CD4-positive, alpha-beta memory T cell (primary cell): ENCODE results near the gene RNASEH1. TPM values are rescaled to one million over a fixed set of nuclear protein-coding genes. Genes with fewer than 3 reads are reported as not detected.

Source experiments
- CTCF ChIA-PET: fragments of 350-600 bp; sonication (Branson Sonifier 250); formaldehyde crosslinking; loops from one replicate; lab custom pipeline; 2021; ENCODE audit warnings: inconsistent platforms; ENCODE audit not compliant: partially characterized antibody; lab: Charles Lee
- POLR2A ChIA-PET: fragments of 350-600 bp; sonication (Branson Sonifier 250); formaldehyde crosslinking; loops from one replicate; lab custom pipeline; 2021; ENCODE audit not compliant: partially characterized antibody; lab: Charles Lee
- DNase-seq, 5 donors: peaks; one replicate each; pipeline versions ENCODE4 v3.0.0 to v3.0.0-alpha.2; 2020 to 2022; ENCODE audit warnings: mixed read lengths in 1 of 5
- H3K27ac ChIP-seq: one replicate; pipeline ENCODE4 v1.7.0; 2013; ENCODE audit warnings: low read depth, low read length
- H3K27me3 ChIP-seq: 2 replicates; pipeline ENCODE4 v1.7.0; 2013; ENCODE audit warnings: mild to moderate bottlenecking, low read length, moderate library complexity; ENCODE audit not compliant: insufficient read depth
- H3K36me3 ChIP-seq: 2 replicates; pipeline ENCODE4 v1.7.0; 2013; ENCODE audit warnings: mild to moderate bottlenecking, low read length, moderate library complexity; ENCODE audit not compliant: insufficient read depth
- H3K4me1 ChIP-seq: 2 replicates; pipeline ENCODE4 v1.7.0; 2013; ENCODE audit warnings: mild to moderate bottlenecking, low read length, moderate library complexity; ENCODE audit not compliant: insufficient read depth
- H3K4me3 ChIP-seq, 2 donors: one replicate each; pipeline ENCODE4 v1.7.0; 2013; ENCODE audit warnings: low read length in 2 of 2, mild to moderate bottlenecking in 1 of 2
- H3K9me3 ChIP-seq, 2 donors: one replicate each; pipeline ENCODE4 v1.7.0; 2013; ENCODE audit warnings: low read length in 2 of 2, control low read depth in 1 of 2; ENCODE audit not compliant: control insufficient read depth in 1 of 2
- H3K27ac Mint-ChIP-seq, 7 donors: one replicate each; pipeline ENCODE4 v1.8.0; 2020 to 2021; ENCODE audit warnings: mixed read lengths in 7 of 7, mild to moderate bottlenecking in 6 of 7, inconsistent platforms in 3 of 7, moderate library complexity in 3 of 7
- H3K27me3 Mint-ChIP-seq, 2 donors: one replicate each; pipeline ENCODE4 v1.8.0; 2020 to 2021; ENCODE audit warnings: mixed read lengths in 2 of 2
- H3K36me3 Mint-ChIP-seq, 2 donors: one replicate each; pipeline ENCODE4 v1.8.0; 2020 to 2021; ENCODE audit warnings: mixed read lengths in 2 of 2, inconsistent platforms in 1 of 2, mild to moderate bottlenecking in 1 of 2
- H3K4me1 Mint-ChIP-seq, 4 donors: one replicate each; pipeline ENCODE4 v1.8.0; 2020 to 2021; ENCODE audit warnings: mixed read lengths in 4 of 4, mild to moderate bottlenecking in 1 of 4
- H3K4me3 Mint-ChIP-seq, 8 donors: one replicate each; pipeline ENCODE4 v1.8.0; 2020 to 2021; ENCODE audit warnings: mixed read lengths in 8 of 8, mild to moderate bottlenecking in 7 of 8, moderate library complexity in 6 of 8, inconsistent platforms in 3 of 8
- H3K9me3 Mint-ChIP-seq, 8 donors: one replicate each; pipeline ENCODE4 v1.8.0; 2020 to 2021; ENCODE audit warnings: mixed read lengths in 8 of 8, mild to moderate bottlenecking in 5 of 8, inconsistent platforms in 3 of 8, moderate library complexity in 1 of 8
- intact Hi-C: fragments of 100-400 bp; cut with micrococcal nuclease; formaldehyde crosslinking; loops from one replicate; pipeline ENCODE4 v1.15.1; 2023
- polyA plus RNA-seq, 2 donors: library from polyadenylated mRNA; unstranded; fragments of 300-500 nt; fragmentation: Illumina TruSeq; gene quantifications; one replicate each; pipeline ENCODE4 v1.2.3, GENCODE V29; 2021
- total RNA-seq, 2 experiments: library from RNA; stranded (reverse); gene quantifications; one replicate each; pipeline ENCODE4 v1.2.3, GENCODE V29; 2021

Gene RNASEH1
- total and polyA plus RNA-seq, 4 experiments from 2014 or later = 22.0 to 43.1 (median 27.3) TPM

DNA sequence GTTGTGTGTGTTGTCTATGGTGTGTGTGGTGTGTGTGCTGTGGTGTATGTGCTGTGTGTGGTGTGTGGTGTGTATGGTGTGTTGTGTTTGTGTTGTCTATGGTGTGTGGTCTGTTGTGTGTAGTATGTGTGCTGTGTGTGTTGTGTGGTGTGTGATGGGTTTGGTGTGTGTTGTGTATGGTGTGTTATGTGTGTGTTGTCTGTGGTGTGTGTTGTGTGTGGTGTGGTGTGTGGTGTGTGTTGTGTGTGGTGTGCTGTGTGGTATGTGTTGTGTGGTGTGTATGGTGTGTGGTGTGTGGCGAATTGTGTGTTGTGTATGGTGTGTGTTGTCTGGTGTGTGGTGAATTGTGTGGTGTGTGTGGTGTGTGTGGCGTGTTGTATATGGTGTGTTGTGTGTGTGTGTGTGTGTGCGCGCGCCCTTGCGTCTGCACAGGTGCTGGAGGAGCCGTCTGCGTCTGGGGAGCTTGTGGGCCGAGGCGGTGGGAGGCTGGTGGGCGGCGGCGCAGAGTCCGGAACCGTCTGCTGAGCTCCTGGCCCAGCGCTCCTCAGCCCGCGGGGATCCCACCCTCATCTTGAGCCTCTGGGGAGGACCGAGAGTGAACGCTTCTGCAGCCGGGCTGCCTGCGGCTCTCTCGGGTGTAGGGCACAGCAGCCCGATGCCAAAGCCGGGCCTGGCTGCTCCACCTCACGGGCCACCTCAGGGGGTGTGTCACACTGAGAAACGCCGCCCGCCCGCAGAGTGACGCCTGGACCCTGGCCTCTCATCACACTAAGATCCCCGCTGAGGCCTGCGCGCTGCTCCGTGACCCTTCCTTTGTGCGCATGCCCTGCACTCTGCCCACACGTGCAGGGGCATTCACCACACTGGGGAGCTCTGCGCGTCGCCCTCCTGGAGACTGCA, 30.0 kb downstream of the RNASEH1 start:
- Histone ChIP-seq H3K4me3 (no peak overlapping the region), H3K27ac (no peak overlapping the region), H3K9me3 (no peaks in the 10 kb centered on the region), H3K4me1 (no peaks in the 10 kb centered on the region), H3K36me3 (no peaks in the 10 kb centered on the region), H3K27me3 (no peaks in the 10 kb centered on the region)
- H3K27me3 Mint-ChIP-seq = no peaks in the 10 kb centered on the region
- no peak overlapping the region for H3K27ac Mint-ChIP-seq
- no peaks in the 10 kb centered on the region for H3K4me1 Mint-ChIP-seq
- ChIA-PET CTCF (no interaction called here), POLR2A (no interaction called here)
- H3K36me3 Mint-ChIP-seq = no peaks in the 10 kb centered on the region
- H3K9me3 Mint-ChIP-seq = no peaks in the 10 kb centered on the region
- intact Hi-C loops = no loop called here
- H3K4me3 Mint-ChIP-seq = no peak overlapping the region
- DNase-seq = no peak

DNA sequence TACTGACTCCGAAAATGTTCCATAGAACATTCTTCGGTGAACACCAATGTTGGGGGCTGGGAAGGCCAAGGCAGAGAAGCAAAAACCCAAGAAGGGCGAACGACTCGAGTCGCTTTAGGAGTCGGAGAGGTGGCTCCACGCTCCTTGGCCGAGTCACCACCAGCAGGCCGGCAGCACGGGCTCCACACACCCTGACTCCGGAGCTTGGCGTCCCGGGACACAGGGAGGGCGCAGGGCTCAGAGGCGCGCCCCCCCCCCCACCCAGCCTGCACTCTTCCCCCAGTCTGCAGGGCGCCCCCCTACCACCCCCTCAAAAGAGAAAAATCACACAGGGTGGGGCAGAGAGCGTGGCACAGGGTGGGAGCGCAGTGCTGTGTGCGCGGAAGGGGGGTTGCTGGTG, 31.3 kb downstream of the RNASEH1 start:
- Mint-ChIP-seq H3K36me3 (no peaks in the 10 kb centered on the region), H3K27me3 (no peaks in the 10 kb centered on the region), H3K4me1 (peaks cover under 1 to 1% (median 1%) of the 10 kb centered on the region in 4 donors), H3K9me3 (no peaks in the 10 kb centered on the region), H3K4me3 (no peak overlapping the region), H3K27ac (no peak overlapping the region)
- no peak for DNase-seq
- Histone ChIP-seq H3K27me3 (no peaks in the 10 kb centered on the region), H3K9me3 (no peaks in the 10 kb centered on the region), H3K4me1 (no peaks in the 10 kb centered on the region), H3K36me3 (no peaks in the 10 kb centered on the region), H3K27ac (no peak overlapping the region), H3K4me3 (no peak overlapping the region)
- ChIA-PET CTCF (no interaction called here), POLR2A (no interaction called here)
- intact Hi-C loops = no loop called here

DNA sequence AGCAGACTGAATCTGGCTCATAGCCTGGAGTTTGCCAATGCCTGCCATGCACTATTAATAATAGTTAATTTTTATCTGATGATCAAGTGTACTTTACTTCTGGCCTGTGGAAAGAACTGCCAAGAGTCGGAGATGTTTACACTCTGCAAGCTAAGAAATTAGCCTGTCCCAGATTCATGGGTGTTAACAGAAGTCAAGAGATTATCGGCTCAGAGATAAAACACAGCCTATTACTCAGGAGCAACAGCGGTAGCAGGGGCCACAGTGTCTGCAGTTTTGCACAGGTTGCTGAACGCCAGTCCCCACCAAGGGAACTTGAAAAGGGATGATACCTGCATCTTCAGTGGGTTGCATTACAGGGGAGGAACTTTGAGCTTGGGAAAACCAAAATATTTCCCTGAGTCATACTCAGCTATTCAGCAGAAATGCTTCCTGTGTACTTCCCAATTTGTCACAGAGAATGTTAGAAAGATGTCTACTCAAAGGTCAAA, 34.5 kb downstream of the RNASEH1 start:
- peaks cover 19 to 29% (median 23%) of the 10 kb centered on the region in 4 donors for H3K4me1 Mint-ChIP-seq
- ChIA-PET POLR2A (no interaction called here), CTCF (no interaction called here)
- Histone ChIP-seq H3K4me1 (peaks cover 16% of the 10 kb centered on the region), H3K27ac (no peak overlapping the region), H3K36me3 (no peaks in the 10 kb centered on the region), H3K4me3 (no peak overlapping the region), H3K27me3 (no peaks in the 10 kb centered on the region), H3K9me3 (no peaks in the 10 kb centered on the region)
- intact Hi-C loops = no loop called here
- no peak overlapping the region for H3K4me3 Mint-ChIP-seq
- no peak for DNase-seq
- peaks cover 0 to 6% of the 10 kb centered on the region in 2 donors for H3K36me3 Mint-ChIP-seq
- H3K27me3 Mint-ChIP-seq = no peaks in the 10 kb centered on the region
- H3K27ac Mint-ChIP-seq = no peak overlapping the region
- H3K9me3 Mint-ChIP-seq = peaks cover 0 to 2% (median 0%) of the 10 kb centered on the region in 8 donors

DNA sequence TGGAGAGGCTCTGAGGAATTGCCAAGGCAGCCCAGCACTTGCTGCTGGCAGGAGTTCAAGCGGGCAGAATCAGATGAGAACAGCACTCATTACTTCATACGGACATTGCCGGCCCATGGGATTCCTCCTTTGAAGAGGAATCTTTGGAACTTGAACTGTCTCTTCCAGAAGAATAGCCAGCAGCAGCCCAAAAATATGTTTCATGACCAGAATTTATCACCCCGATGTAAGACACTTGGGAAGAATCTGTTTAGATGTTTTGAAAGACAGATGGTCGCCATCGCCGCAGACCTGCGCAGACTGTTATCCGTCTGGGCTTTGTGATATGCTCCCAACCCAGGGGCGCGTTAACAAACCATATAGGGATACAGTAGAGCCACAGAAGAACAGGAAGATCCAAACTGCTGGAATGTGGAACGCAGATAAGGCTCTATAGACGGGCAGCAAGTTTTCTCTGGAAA, 35.1 kb downstream of the RNASEH1 start:
- Mint-ChIP-seq H3K9me3 (peaks cover 0 to 2% (median 0%) of the 10 kb centered on the region in 8 donors), H3K4me1 (peaks cover 22 to 34% (median 26%) of the 10 kb centered on the region in 4 donors), H3K27me3 (no peaks in the 10 kb centered on the region), H3K27ac (peak overlapping the region in 1 of 7 donors; percentile 33), H3K36me3 (peaks cover 0 to 7% of the 10 kb centered on the region in 2 donors), H3K4me3 (no peak overlapping the region)
- H3K4me1 ChIP-seq = peaks cover 19% of the 10 kb centered on the region
- no peak overlapping the region for H3K27ac ChIP-seq
- CTCF ChIA-PET = no interaction called here
- H3K9me3 ChIP-seq = no peaks in the 10 kb centered on the region
- POLR2A ChIA-PET = interaction anchor here (0.5 kb wide), 1 partner anchor 22 kb away, joined by 3 read pairs; no protein-coding TSS in a partner anchor
- no peaks in the 10 kb centered on the region for H3K36me3 ChIP-seq
- H3K4me3 ChIP-seq = no peak overlapping the region
- H3K27me3 ChIP-seq = no peaks in the 10 kb centered on the region
- no peak for DNase-seq
- intact Hi-C loops = no loop called here

DNA sequence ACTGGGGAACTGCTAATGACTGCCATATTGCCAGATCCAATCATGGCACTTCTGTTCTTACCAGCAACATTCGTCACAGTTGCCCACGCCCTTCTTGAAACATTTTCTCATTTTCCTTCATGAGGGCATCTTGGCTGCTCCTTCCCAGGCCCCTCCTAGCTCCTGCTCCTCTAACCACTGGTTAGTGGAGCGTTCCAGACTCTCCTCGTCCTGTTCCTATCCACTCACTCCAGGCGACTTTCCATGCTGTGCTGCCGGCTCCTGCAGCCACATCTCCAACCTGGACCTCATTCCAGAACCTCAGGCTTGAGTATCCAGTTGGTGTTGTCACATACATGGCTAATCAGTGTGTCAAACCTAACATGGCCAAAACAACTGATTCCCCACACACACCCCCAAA, 37.5 kb downstream of the RNASEH1 start:
- Mint-ChIP-seq H3K9me3 (peaks cover 0 to 3% (median 2%) of the 10 kb centered on the region in 8 donors), H3K27me3 (no peaks in the 10 kb centered on the region), H3K4me3 (peak overlapping the region; percentile 80 to 97 (median 94)), H3K36me3 (peaks cover 5 to 12% of the 10 kb centered on the region in 2 donors), H3K27ac (peak overlapping the region; percentile 67 to 99 (median 92)), H3K4me1 (peaks cover 25 to 41% (median 33%) of the 10 kb centered on the region in 4 donors)
- ChIA-PET CTCF (interaction anchor here (1.0 to 1.4 kb wide), 3 partner anchors 38 to 97 kb away, joined by 3 to 5 read pairs (median 3); no protein-coding TSS in a partner anchor), POLR2A (interaction anchor here (1.4 to 4.7 kb wide), 4 partner anchors 24 to 142 kb away, joined by 3 to 62 read pairs (median 29); partner anchors contain the start of genes EIPR1, RNASEH1, RPS7 and TRAPPC12)
- H3K4me3 ChIP-seq = no peak overlapping the region
- H3K27ac ChIP-seq = no peak overlapping the region
- no peaks in the 10 kb centered on the region for H3K9me3 ChIP-seq
- H3K27me3 ChIP-seq = no peaks in the 10 kb centered on the region
- DNase-seq = no peak
- intact Hi-C loops = no loop called here
- H3K4me1 ChIP-seq = peaks cover 23% of the 10 kb centered on the region
- no peaks in the 10 kb centered on the region for H3K36me3 ChIP-seq

DNA sequence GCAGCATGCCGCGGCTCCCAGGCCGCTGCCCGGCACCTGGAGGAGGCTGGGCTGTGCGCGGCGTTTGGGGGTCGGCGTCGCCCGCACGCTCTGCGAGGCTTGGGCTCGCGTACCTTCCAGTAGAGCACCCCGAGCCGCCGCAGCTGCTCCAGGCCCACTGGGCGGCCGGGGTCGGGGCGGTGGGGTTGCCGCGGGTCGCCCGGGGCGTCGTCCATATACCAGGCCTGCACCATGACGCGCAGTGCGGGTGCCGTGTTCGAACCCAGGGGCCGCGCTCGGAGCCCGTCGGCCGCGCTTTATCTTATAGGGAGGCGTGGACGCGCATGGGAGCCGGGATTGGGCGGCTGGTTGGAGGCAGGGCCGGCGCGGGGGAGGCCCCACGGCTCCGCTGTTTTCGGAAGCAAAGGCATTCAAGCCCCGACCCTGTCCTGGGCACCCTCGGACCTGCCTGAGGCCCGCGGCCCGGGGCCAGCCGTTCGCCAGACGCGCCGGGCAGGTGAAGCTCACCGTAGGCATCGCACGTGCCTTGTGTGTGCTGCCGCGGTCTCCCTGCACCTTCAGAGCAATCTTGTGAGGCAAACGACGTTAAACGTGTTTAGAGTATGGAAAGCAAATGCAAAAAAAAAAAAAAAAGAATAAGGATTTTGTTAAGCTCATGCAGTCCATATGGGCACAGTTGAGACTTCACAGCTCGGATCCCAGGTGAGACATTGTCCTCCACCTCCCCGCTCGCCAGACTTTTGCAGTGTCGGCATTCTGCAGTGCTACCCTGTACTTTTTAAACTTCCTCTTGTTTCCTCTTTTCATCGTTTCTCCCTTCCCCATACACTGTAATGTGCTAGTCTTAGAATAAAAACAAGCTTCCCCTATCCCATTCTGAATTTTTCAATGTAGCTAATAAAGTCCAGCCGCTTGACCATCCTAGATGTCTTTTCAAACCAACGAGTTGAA, 38.6 kb downstream of the RNASEH1 start, which contains the start of gene ADI1:
Gene ADI1, minus strand, starts transcription at position 277 of the 951 bp plus-strand sequence. Its CDS starts 44 bp downstream, at position 233.
- POLR2A ChIA-PET = interaction anchor here (0.6 to 4.7 kb wide), 11 partner anchors 21 to 277 kb away, joined by 3 to 62 read pairs (median 4); partner anchors contain the start of genes EIPR1, RNASEH1, RPS7 and TRAPPC12
- peaks cover 0 to 13% (median 6%) of the 10 kb centered on the region in 8 donors for H3K9me3 Mint-ChIP-seq
- Histone ChIP-seq H3K4me1 (peaks cover 23% of the 10 kb centered on the region), H3K36me3 (no peaks in the 10 kb centered on the region), H3K4me3 (peak within 1 kb of the TSS; percentile 74 to 88), H3K27ac (peak within 1 kb of the TSS; percentile 92), H3K9me3 (no peaks in the 10 kb centered on the region), H3K27me3 (no peaks in the 10 kb centered on the region)
- peaks cover 12 to 17% of the 10 kb centered on the region in 2 donors for H3K36me3 Mint-ChIP-seq
- DNase-seq = peak in 4 of 5 donors; percentile 78 to 82 (median 82)
- peak within 1 kb of the TSS; percentile 80 to 97 (median 94) for H3K4me3 Mint-ChIP-seq
- H3K27ac Mint-ChIP-seq = peak within 1 kb of the TSS; percentile 79 to 99 (median 95)
- no peaks in the 10 kb centered on the region for H3K27me3 Mint-ChIP-seq
- CTCF ChIA-PET = interaction anchor here (1.3 to 1.4 kb wide), 2 partner anchors 39 to 96 kb away, joined by 3 to 5 read pairs; no protein-coding TSS in a partner anchor
- peaks cover 25 to 41% (median 34%) of the 10 kb centered on the region in 4 donors for H3K4me1 Mint-ChIP-seq
- intact Hi-C loops = loop anchor here (1.0 kb wide), 3 partner anchors 39 to 140 kb away; partner anchors contain the start of genes RNASEH1, RPS7 and TRAPPC12
